GM10248 (cell line): ENCODE data around the gene CFTR.
A peak's percentile ranks its signal among the peaks of the same experiment; 100 is the strongest.

Source experiments
- CTCF ChIA-PET: fragments of 300-600 bp; sonication (Branson Sonifier 250); formaldehyde crosslinking; extraction: SDS; loops from one replicate; lab custom pipeline; 2021; ENCODE audit warnings: antibody characterized with exemption; lab: Yijun Ruan, JAX
- POLR2A ChIA-PET: fragments of 350-650 bp; sonication (Branson Sonifier 250); formaldehyde crosslinking; extraction: SDS; loops from one replicate; lab custom pipeline; 2020; ENCODE audit warnings: antibody characterized with exemption; lab: Yijun Ruan, JAX
- DNase-seq: peaks from one replicate; pipeline ENCODE4 v3.0.0; 2012; ENCODE audit errors: extremely low spot score
- TF ChIP-seq, protein P1 (sequence below): IDR thresholded peaks from 2 replicates; pipeline ENCODE4 v1.5.1; 2012; ENCODE audit warnings: mild to moderate bottlenecking, low read depth; ENCODE audit errors: extremely low read depth, missing control alignments, control extremely low read depth

Gene CFTR

GRCh38 chr7:117667456-117667855 lies 187.6 kb downstream of the CFTR start:
- TF ChIP-seq, protein P1, sequence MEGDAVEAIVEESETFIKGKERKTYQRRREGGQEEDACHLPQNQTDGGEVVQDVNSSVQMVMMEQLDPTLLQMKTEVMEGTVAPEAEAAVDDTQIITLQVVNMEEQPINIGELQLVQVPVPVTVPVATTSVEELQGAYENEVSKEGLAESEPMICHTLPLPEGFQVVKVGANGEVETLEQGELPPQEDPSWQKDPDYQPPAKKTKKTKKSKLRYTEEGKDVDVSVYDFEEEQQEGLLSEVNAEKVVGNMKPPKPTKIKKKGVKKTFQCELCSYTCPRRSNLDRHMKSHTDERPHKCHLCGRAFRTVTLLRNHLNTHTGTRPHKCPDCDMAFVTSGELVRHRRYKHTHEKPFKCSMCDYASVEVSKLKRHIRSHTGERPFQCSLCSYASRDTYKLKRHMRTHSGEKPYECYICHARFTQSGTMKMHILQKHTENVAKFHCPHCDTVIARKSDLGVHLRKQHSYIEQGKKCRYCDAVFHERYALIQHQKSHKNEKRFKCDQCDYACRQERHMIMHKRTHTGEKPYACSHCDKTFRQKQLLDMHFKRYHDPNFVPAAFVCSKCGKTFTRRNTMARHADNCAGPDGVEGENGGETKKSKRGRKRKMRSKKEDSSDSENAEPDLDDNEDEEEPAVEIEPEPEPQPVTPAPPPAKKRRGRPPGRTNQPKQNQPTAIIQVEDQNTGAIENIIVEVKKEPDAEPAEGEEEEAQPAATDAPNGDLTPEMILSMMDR, result no peak
- ChIA-PET POLR2A (no interaction called here), CTCF (interaction anchor here (1.2 to 1.6 kb wide), 3 partner anchors 9 to 13 kb away, joined by 3 to 8 read pairs (median 4); no protein-coding TSS in a partner anchor)
- no peak for DNase-seq

GRCh38 chr7:117669818-117670217 lies 190.0 kb downstream of the CFTR start:
- ChIA-PET POLR2A (no interaction called here), CTCF (interaction anchor here (0.9 to 1.1 kb wide), 2 partner anchors 9 to 268 kb away, joined by 3 read pairs; no protein-coding TSS in a partner anchor)
- DNase-seq, result no peak
- TF ChIP-seq, protein P1, result peak; percentile 8

- ChIA-PET POLR2A (no interaction called here), CTCF (interaction anchor here (1.3 kb wide), 1 partner anchor 17 kb away, joined by 4 read pairs; no protein-coding TSS in a partner anchor)
- DNase-seq, result no peak
- TF ChIP-seq, protein P1, result no peak
These were observed 192.6 kb downstream of the CFTR start for GRCh38 chr7:117672453-117672852.

GRCh38 chr7:117673367-117673766 lies 193.5 kb downstream of the CFTR start:
- CTCF ChIA-PET, result interaction anchor here (0.8 to 0.9 kb wide), 2 partner anchors 20 to 59 kb away, joined by 3 read pairs; no protein-coding TSS in a partner anchor
- TF ChIP-seq, protein P1, result no peak

GRCh38 chr7:117673839-117674238 lies 194.0 kb downstream of the CFTR start:
- ChIA-PET POLR2A (no interaction called here), CTCF (interaction anchor here (1.0 kb wide), 1 partner anchor 10 kb away, joined by 4 read pairs; no protein-coding TSS in a partner anchor)
- TF ChIP-seq, protein P1, result no peak

More at GRCh38 chr7:117673367-117673766, 193.5 kb downstream of the CFTR start:
- POLR2A ChIA-PET, result no interaction called here
- DNase-seq, result no peak

DNA sequence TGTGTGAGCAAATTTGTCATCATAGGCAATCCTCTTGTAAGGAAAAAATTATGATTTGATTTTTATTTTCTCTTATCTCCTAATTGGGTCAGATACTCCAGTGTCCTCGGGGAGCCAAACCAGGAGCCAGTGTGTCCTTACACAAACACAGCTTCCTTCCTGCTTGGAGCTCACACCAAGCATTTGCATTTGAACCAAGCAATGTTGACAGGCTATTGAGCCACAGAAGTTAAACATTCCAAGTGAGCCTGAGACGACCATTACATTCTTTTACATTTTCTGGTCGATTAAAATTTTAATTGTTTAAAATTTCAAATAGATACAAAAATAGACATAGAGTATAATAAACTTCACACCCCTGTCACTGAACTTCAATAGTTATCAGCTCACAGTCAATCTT lies 194.8 kb downstream of the CFTR start:
- DNase-seq, result no peak
- POLR2A ChIA-PET, result no interaction called here
- CTCF ChIA-PET, result interaction anchor here (0.7 to 1.3 kb wide), 5 partner anchors 9 to 275 kb away, joined by 3 to 4 read pairs (median 3); no protein-coding TSS in a partner anchor
- TF ChIP-seq, protein P1, result no peak

More at GRCh38 chr7:117673839-117674238, 194.0 kb downstream of the CFTR start:
- DNase-seq, result peak; percentile 16
